HG03469 (cell line): ENCODE data around the gene USH1C.

Experiments
- ATAC-seq: cut with Tn5 transposase; IDR thresholded peaks from one replicate; pipeline ENCODE4 v1.9.1; 2021; ENCODE audit warnings: mild to moderate bottlenecking, moderate library complexity, moderate number of reproducible peaks; ENCODE audit not compliant: unreplicated experiment

USH1C gene

DNA sequence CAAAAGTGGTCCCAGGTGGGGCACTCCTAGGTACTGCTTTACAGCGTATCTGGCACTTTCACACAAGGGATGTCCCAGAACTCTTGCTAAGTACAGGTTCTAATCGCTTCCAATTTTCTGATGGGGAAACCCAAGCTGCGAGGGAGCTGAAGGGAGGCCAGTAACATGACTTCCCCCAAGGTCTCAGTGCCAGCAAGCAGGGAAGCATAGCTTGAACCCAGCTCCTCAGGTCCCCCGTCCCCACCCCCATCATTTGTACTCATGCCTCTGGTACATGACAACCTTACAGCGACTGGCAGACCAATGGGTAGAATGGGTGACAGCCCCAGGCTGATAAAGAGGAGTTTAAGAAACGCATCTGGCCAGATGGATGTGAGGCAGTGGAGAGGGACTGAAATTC lies 66.9 kb downstream of the USH1C start:
- ATAC-seq: no peak

DNA sequence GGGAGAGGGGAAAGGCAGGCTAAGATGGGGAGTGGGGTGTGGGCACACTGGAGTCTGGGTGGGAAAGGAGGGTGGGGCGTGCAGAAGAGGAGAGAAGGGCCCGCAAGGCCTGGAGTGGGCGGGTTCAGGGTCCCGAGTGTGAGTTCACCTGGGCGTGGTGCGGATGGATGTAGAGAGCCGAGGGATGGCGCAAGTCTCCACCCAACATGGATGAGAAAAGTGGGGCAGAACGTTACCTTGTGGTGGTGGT lies 67.2 kb downstream of the USH1C start:
- ATAC-seq: no peak

DNA sequence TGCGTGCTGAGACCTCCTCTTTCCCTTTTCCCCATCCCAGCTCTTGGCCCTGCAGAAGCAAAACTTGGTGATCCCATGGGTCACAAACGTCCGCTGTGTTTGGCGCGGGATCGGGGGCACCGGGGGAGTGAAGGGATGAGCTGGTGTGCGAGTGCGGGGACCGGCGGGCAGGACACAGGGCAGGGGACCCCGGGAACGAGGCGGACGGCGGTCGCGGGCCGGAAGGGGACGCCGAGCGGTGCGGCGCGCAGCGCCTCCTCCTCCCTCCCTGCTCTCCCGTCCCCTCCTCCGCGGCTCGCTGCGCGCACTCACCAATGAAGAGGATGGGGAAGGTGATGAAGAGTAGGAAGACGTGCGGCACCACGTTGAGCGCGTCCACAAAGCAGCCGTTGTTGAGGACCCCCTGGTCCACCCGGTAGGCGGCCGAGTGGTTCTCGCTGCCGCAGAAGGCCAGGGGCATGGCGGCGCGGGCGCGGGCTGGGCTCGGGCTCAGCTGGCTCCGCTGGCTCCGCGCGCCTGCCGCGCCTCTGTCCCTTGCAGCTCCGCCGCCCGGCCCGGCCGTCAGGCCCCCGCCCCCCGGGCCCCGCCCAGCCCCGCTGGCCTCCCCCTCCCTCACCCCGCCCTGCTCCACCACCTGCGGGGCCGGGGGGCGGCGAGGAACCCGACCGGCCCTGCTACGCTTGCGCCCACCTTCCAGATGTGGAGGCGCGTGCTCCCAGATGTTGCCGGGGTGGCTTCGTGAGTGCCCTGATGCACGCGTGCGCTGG lies 67.7 kb downstream of the USH1C start, which contains the start of gene ABCC8:
ABCC8 (minus strand) TSS at position 529 of the 767 bp plus-strand sequence; CDS start at position 460, 69 bp downstream.
- no peak for ATAC-seq

DNA sequence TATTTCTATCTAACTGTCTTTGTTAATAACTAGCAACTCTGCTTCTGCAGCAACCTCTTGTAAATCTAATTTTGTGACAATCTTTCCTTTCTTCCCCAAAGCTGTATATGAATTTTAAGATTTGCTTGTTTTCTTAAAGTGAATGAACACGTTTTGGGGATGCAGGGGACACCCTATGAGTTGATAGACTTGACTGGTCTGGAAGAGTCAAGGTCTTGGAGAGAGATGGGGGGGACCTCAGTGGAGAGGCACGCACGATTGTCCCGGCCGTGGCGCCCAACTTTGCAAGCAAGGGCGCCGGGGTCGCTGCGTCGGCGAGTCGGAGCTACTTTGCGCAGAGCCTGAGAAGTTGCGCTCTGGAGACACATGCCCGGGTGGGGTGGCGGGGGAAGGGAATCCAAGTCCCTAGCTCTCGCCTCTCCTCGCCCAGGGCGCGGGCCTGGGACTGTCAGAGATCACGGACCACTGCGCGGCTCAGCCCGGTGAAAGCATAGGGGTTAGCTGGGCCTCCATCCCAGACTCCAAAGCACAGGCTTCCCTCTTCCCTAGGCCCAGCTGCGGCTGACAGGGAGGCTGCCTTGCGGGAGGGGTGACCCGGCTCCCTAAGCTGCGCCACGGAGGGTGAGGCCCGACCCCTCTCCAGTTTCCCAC lies 68.4 kb downstream of the USH1C start:
- ATAC-seq: no peak

GRCh38 chr11:17473071-17473744 lies 71.0 kb downstream of the USH1C start:
- no peak for ATAC-seq

GRCh38 chr11:17472467-17472866 lies 71.7 kb downstream of the USH1C start:
- ATAC-seq: no peak

- ATAC-seq: no peak
Observed at GRCh38 chr11:17471501-17471900, 72.7 kb downstream of the USH1C start.

GRCh38 chr11:17469998-17470397 lies 74.2 kb downstream of the USH1C start:
- no peak for ATAC-seq

- no peak for ATAC-seq
Observed at GRCh38 chr11:17468122-17468521, 76.1 kb downstream of the USH1C start.

- ATAC-seq: no peak
Observed at GRCh38 chr11:17463546-17464174, 80.6 kb downstream of the USH1C start.

- ATAC-seq: no peak
Observed at GRCh38 chr11:17462940-17463339, 81.3 kb downstream of the USH1C start.

- ATAC-seq: no peak
Observed at GRCh38 chr11:17460406-17460805, 83.8 kb downstream of the USH1C start.

GRCh38 chr11:17459236-17459896 lies 84.8 kb downstream of the USH1C start:
- no peak for ATAC-seq

DNA sequence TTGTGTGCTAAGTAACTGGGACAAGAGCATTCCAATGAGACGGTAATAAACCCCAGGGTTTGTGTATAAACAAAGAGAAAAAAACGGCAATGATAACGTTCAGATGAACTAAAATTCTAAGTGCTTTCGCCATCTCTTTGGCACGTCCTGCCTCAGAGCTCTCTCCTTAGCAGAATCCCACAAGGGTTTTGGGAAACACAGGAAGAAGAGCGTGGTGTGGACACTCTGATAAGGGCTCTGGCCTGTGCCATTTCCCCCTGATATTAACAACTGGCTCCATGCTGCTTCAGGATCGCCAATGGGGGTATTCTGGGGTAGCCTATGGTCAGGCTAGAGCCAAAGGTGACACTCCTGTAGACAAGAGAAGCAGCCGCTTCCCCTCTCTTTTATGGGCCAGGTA lies 85.9 kb downstream of the USH1C start:
- ATAC-seq: no peak

GRCh38 chr11:17457396-17458173 lies 86.6 kb downstream of the USH1C start:
- no peak for ATAC-seq

- ATAC-seq: no peak
Observed at GRCh38 chr11:17452668-17453067, 91.5 kb downstream of the USH1C start.

- ATAC-seq: no peak
Observed at GRCh38 chr11:17449158-17449557, 95.1 kb downstream of the USH1C start.

DNA sequence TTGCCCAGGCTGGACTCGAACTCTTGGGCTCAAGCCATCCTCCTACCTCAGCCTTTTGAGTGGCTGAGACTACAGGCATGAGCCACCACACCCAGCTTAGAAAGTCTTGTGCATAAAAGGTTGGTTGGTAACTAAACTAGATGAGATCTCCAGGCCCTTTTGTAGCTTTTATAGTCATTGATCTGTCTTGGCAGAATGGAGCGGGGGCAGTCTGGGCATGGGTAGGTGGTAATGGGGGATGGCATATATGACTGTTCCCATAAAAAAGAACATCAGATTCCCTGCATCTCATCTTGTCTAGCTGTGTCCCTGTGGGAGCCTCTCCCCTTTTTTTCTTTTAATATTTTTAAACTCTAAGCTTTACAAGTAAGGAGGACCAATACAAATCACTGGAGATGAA lies 97.7 kb downstream of the USH1C start:
- no peak for ATAC-seq

DNA sequence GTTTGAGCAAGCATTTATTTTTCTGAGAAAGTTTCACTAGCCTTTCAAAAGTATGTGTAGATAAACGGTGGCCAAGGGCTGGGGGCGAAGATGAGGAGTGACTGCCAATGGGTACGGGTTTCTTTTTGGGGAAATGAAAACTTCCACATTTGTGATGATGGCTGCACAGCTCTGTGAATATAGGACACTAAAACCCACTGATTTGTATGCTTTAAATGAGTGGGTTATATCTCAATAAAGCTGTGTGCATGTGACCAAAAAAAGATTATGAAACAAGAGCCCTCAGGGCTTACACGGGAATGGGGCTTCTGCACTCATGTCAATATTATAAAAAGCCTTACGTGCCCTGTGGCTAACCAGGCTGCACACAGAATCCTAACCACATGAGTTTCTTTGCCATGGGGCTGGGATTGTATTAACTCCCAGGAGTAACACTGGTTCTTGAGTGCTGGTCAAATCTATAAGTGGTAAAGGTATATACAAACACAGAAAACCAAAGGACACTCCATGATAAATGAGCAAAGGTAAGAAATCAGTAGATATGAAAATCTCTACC lies 98.9 kb downstream of the USH1C start:
- ATAC-seq: no peak
